Liver (tissue), 9 donors: Measurements from ENCODE around the gene PCDHB15. TPM values are rescaled to one million over a fixed set of nuclear protein-coding genes. Genes with fewer than 3 reads are reported as not detected.

Experiments used
- DNase-seq: peaks from one replicate; pipeline ENCODE4 v3.0.0-alpha.2; 2017; ENCODE audit warnings: low spot score
- H3K27ac ChIP-seq, 2 donors: one replicate each; pipeline ENCODE4 v1.7.0; 2013; ENCODE audit warnings: inconsistent platforms in 2 of 2, low read length in 2 of 2, control low read depth in 1 of 2, low read depth in 1 of 2, mild to moderate bottlenecking in 1 of 2
- H3K27me3 ChIP-seq, 4 donors: one replicate each; pipeline versions ENCODE4 v1.6.1 to v1.7.0; 2013; ENCODE audit warnings: low read length in 3 of 4, inconsistent platforms in 1 of 4, mild to moderate bottlenecking in 1 of 4, moderate library complexity in 1 of 4; ENCODE audit not compliant: control insufficient read depth in 4 of 4, insufficient read depth in 4 of 4
- H3K36me3 ChIP-seq, 4 donors: one replicate each; pipeline versions ENCODE4 v1.6.1 to v1.7.0; 2013; ENCODE audit warnings: low read length in 3 of 4, mild to moderate bottlenecking in 3 of 4, low read depth in 1 of 4, moderate library complexity in 1 of 4; ENCODE audit not compliant: control insufficient read depth in 4 of 4, insufficient read depth in 3 of 4
- H3K4me1 ChIP-seq, 4 donors: one replicate each; pipeline versions ENCODE4 v1.6.1 to v1.7.0; 2013; ENCODE audit warnings: low read length in 3 of 4, mild to moderate bottlenecking in 3 of 4, moderate library complexity in 1 of 4; ENCODE audit not compliant: control insufficient read depth in 4 of 4, insufficient read depth in 4 of 4
- H3K4me3 ChIP-seq, 3 donors: one replicate each; pipeline versions ENCODE4 v1.6.1 to v1.7.0; 2013; ENCODE audit warnings: low read length in 3 of 3, control low read depth in 1 of 3, low read depth in 1 of 3, mild to moderate bottlenecking in 1 of 3
- H3K9ac ChIP-seq, 2 donors: one replicate each; pipeline ENCODE4 v1.7.0; 2013; ENCODE audit warnings: low read length in 2 of 2, mild to moderate bottlenecking in 2 of 2, moderate library complexity in 2 of 2, control low read depth in 1 of 2, low read depth in 1 of 2
- H3K9me3 ChIP-seq, 4 donors: one replicate each; pipeline versions ENCODE4 v1.6.1 to v1.7.0; 2013; ENCODE audit warnings: low read length in 3 of 4; ENCODE audit not compliant: control insufficient read depth in 4 of 4
- ATF3 ChIP-seq: IDR thresholded peaks from 2 replicates; pipeline ENCODE4 v1.6.1; 2016; ENCODE audit warnings: antibody characterized with exemption
- CTCF ChIP-seq: fragments of 150-350 bp; IDR thresholded peaks from 2 replicates; pipeline ENCODE4 v1.5.1; 2017; ENCODE audit warnings: improper control_type of control experiment, low read depth, low read length; ENCODE audit not compliant: missing input control
- EGR1 ChIP-seq, 2 donors: IDR thresholded peaks; 2 replicates each; pipeline ENCODE4 v1.6.1; 2016 to 2018; ENCODE audit warnings: antibody characterized with exemption in 2 of 2, low read depth in 2 of 2
- FOXA1 ChIP-seq: IDR thresholded peaks from 2 replicates; pipeline ENCODE4 v1.6.1; 2016; ENCODE audit warnings: antibody characterized with exemption
- GABPA ChIP-seq, 2 donors: IDR thresholded peaks in 1 of 2; conservative IDR thresholded peaks in 1 of 2; 2 replicates each; pipeline ENCODE4 v1.6.1; 2016; ENCODE audit warnings: antibody characterized with exemption in 2 of 2, mild to moderate bottlenecking in 1 of 2, moderate library complexity in 1 of 2
- HNF4A ChIP-seq, 2 donors: conservative IDR thresholded peaks; 2 replicates each; pipeline ENCODE4 v1.6.1; 2016; ENCODE audit warnings: antibody characterized with exemption in 2 of 2, mild to moderate bottlenecking in 2 of 2
- HNF4G ChIP-seq: IDR thresholded peaks from 2 replicates; pipeline ENCODE4 v1.6.1; 2016; ENCODE audit warnings: antibody characterized with exemption
- JUND ChIP-seq, 2 donors: IDR thresholded peaks; 2 replicates each; pipeline ENCODE4 v1.6.1; 2016; ENCODE audit warnings: antibody characterized with exemption in 2 of 2
- MAX ChIP-seq: IDR thresholded peaks from 2 replicates; pipeline ENCODE4 v1.6.1; 2016; ENCODE audit warnings: antibody characterized with exemption
- NR2F2 ChIP-seq: IDR thresholded peaks from 2 replicates; pipeline ENCODE4 v1.6.1; 2016; ENCODE audit warnings: antibody characterized with exemption
- RAD21 ChIP-seq, 2 donors: IDR thresholded peaks; 2 replicates each; pipeline ENCODE4 v1.6.1; 2016; ENCODE audit warnings: antibody characterized with exemption in 2 of 2, mild to moderate bottlenecking in 2 of 2
- REST ChIP-seq: IDR thresholded peaks from 2 replicates; pipeline ENCODE4 v1.6.1; 2016; ENCODE audit warnings: antibody characterized with exemption, mild to moderate bottlenecking
- RXRA ChIP-seq, 2 donors: IDR thresholded peaks; 2 replicates each; pipeline ENCODE4 v1.6.1; 2017 to 2018; ENCODE audit warnings: antibody characterized with exemption in 2 of 2, mild to moderate bottlenecking in 1 of 2
- SP1 ChIP-seq: IDR thresholded peaks from 2 replicates; pipeline ENCODE4 v1.6.1; 2018; ENCODE audit warnings: antibody characterized with exemption, mild to moderate bottlenecking
- TAF1 ChIP-seq: conservative IDR thresholded peaks from 2 replicates; pipeline ENCODE4 v1.6.1; 2016; ENCODE audit warnings: antibody characterized with exemption, mild to moderate bottlenecking
- YY1 ChIP-seq: IDR thresholded peaks from 2 replicates; pipeline ENCODE4 v1.6.1; 2016; ENCODE audit warnings: antibody characterized with exemption, mild to moderate bottlenecking
- ZBTB33 ChIP-seq: IDR thresholded peaks from 2 replicates; pipeline ENCODE4 v1.6.1; 2016; ENCODE audit warnings: antibody characterized with exemption
- polyA plus RNA-seq, 2 donors: library from polyadenylated mRNA; stranded (reverse) in 1 of 2; unstranded in 1 of 2; fragments of 200-250 nt in 1 of 2; fragments of >200 nt in 1 of 2; fragmentation: Nextera tagmentation in 1 of 2; extraction: Ambion mirVana in 1 of 2; gene quantifications; one replicate each; pipeline versions ENCODE4 v1.2.1 to v1.2.3, GENCODE V29; 2013 to 2015
- total RNA-seq, 2 donors: library from RNA; depleted of rRNA; stranded (reverse); fragments of >200 nt; gene quantifications; one replicate each; pipeline ENCODE4 v1.2.3, GENCODE V29; 2014
- donor health status: healthy.
- donor health status: healthy.
- donor health status: healthy.
- donor health status: healthy.
- donor health status: healthy.

PCDHB15 gene
- total and polyA plus RNA-seq, 4 donors = 0.21 to 0.59 (median 0.40) TPM

- no peak for TF ChIP-seq ZBTB33
- no peak for TF ChIP-seq JUND (IDR thresholded peaks at IDR 0.05)
- TF ChIP-seq SP1 = no peak
- TF ChIP-seq GABPA (IDR thresholded peaks at IDR 0.05 in 1 of 2, conservative IDR thresholded peaks at IDR 0.05 in 1 of 2) = no peak
- no peak for TF ChIP-seq MAX
- TF ChIP-seq HNF4A (conservative IDR thresholded peaks at IDR 0.05) = no peak
- TF ChIP-seq YY1 = no peak
- no peak for TF ChIP-seq FOXA1
- TF ChIP-seq HNF4G = no peak
- TF ChIP-seq REST = no peak
- TF ChIP-seq TAF1 = no peak
- TF ChIP-seq CTCF = no peak
- TF ChIP-seq RAD21 (IDR thresholded peaks at IDR 0.05) = no peak
- TF ChIP-seq ATF3 = no peak
- TF ChIP-seq EGR1 (IDR thresholded peaks at IDR 0.05; ENCODE audit: low read depth in 2 of 2) = no peak
- TF ChIP-seq RXRA (IDR thresholded peaks at IDR 0.05) = no peak
- H3K9ac ChIP-seq = no peak overlapping the region
- H3K27me3 ChIP-seq = no peaks in the 10 kb centered on the region
- no peak for DNase-seq
- no peaks in the 10 kb centered on the region for H3K4me1 ChIP-seq
- H3K27ac ChIP-seq = no peak overlapping the region
- peak overlapping the region in 2 of 3 donors; percentile 4 to 27 for H3K4me3 ChIP-seq
- no peaks in the 10 kb centered on the region for H3K36me3 ChIP-seq
- peaks cover 43 to 93% (median 67%) of the 10 kb centered on the region in 4 donors for H3K9me3 ChIP-seq
These were observed 5.4 kb downstream of the PCDHB15 start for GRCh38 chr5:141250576-141250975.

- Histone ChIP-seq H3K27me3 (no peaks in the 10 kb centered on the region), H3K4me3 (peak overlapping the region in 1 of 3 donors; percentile 29), H3K36me3 (no peaks in the 10 kb centered on the region), H3K27ac (no peak overlapping the region), H3K9me3 (peaks cover 30 to 92% (median 67%) of the 10 kb centered on the region in 4 donors), H3K9ac (no peak overlapping the region), H3K4me1 (no peaks in the 10 kb centered on the region)
- DNase-seq = no peak
- TF ChIP-seq HNF4A (conservative IDR thresholded peaks at IDR 0.05) (no peak), TAF1 (no peak), YY1 (no peak), REST (no peak), GABPA (IDR thresholded peaks at IDR 0.05 in 1 of 2, conservative IDR thresholded peaks at IDR 0.05 in 1 of 2) (no peak), HNF4G (no peak), ZBTB33 (no peak), RXRA (IDR thresholded peaks at IDR 0.05) (no peak), NR2F2 (no peak), FOXA1 (no peak)
These were observed 13.3 kb downstream of the PCDHB15 start for GRCh38 chr5:141258464-141258863.
